HepG2 (cell line): Measurements from ENCODE around the gene SERPINA3. TPM values are rescaled to one million over a fixed set of nuclear protein-coding genes. Genes with fewer than 3 reads are reported as not detected.

ENCODE experiments used
- ARID2 ChIP-seq: sonication (generic); formaldehyde crosslinking; IDR thresholded peaks from 2 replicates; pipeline ENCODE4 v1.8.1; 2022; ENCODE audit warnings: mild to moderate bottlenecking, missing genetic modification reagents, borderline replicate concordance
- JUN ChIP-seq: sonication (generic); formaldehyde crosslinking; IDR thresholded peaks from 2 replicates; pipeline ENCODE4 v1.4.0; 2020; ENCODE audit warnings: mild to moderate bottlenecking, missing genetic modification reagents
- MTA3 ChIP-seq: sonication (generic); formaldehyde crosslinking; IDR thresholded peaks from 2 replicates; pipeline ENCODE4 v1.4.0; 2020; ENCODE audit warnings: missing genetic modification reagents
- NFE2L1 ChIP-seq: sonication (generic); formaldehyde crosslinking; IDR thresholded peaks from 2 replicates; pipeline ENCODE4 v1.4.0; 2020; ENCODE audit warnings: missing genetic modification reagents, mild to moderate bottlenecking, borderline replicate concordance
- NFKB2 ChIP-seq: sonication (generic); formaldehyde crosslinking; IDR thresholded peaks from 2 replicates; pipeline ENCODE4 v1.4.0; 2020; ENCODE audit warnings: missing genetic modification reagents, borderline replicate concordance
- NKX3-1 ChIP-seq: sonication (generic); formaldehyde crosslinking; IDR thresholded peaks from 2 replicates; pipeline ENCODE4 v1.5.0; 2020; ENCODE audit warnings: missing genetic modification reagents
- RBM22 ChIP-seq: fragments of 200-400 bp; formaldehyde crosslinking; optimal IDR thresholded peaks from 2 replicates; pipeline ENCODE3; 2017; ENCODE audit warnings: mild to moderate bottlenecking, low read length, moderate library complexity
- TCF7L2 ChIP-seq: IDR thresholded peaks from 2 replicates; pipeline ENCODE4 v1.6.1; 2011; ENCODE audit warnings: mild to moderate bottlenecking, low read depth, low read length, moderate library complexity
- ZBTB21 ChIP-seq: sonication (generic); formaldehyde crosslinking; IDR thresholded peaks from 2 replicates; pipeline ENCODE4 v1.4.0; 2020; ENCODE audit warnings: missing genetic modification reagents
- polyA plus RNA-seq, 8 experiments: library from polyadenylated mRNA; depleted of rRNA in 3 of 8; stranded (reverse) in 7 of 8; unstranded in 1 of 8; fragments of >200 nt; fragmentation: Illumina TruSeq in 4 of 8; extraction: Trizol in 4 of 8; gene quantifications; 2 replicates each; pipeline versions ENCODE4 v1.2.1 to v1.2.3, GENCODE V29; 2011 to 2016; ENCODE audit warnings: low read depth in 4 of 8, missing spikeins in 1 of 8, mixed read lengths in 1 of 8; ENCODE audit not compliant: insufficient read depth in 1 of 8
- total RNA-seq, 5 experiments: library from RNA; depleted of rRNA; stranded (reverse); fragments of >200 nt; fragmentation: Illumina TruSeq; extraction: Trizol; gene quantifications; 2 replicates each; pipeline ENCODE4 v1.2.3, GENCODE V29; 2016; ENCODE audit warnings: low read depth in 1 of 5
- TF ChIP-seq, protein P1 (sequence below): conservative IDR thresholded peaks from 2 replicates; pipeline ENCODE4 v1.6.1; 2018; ENCODE audit warnings: missing genetic modification reagents
- TF ChIP-seq, protein P2 (sequence below): IDR thresholded peaks from 2 replicates; pipeline ENCODE4 v1.6.1; 2016

SERPINA3 gene
- total and polyA plus RNA-seq, 2 of the 13 experiments (the other 11 are each of a cell fraction or from before 2014, with no cell fraction given): 825 to 2,200 TPM

DNA sequence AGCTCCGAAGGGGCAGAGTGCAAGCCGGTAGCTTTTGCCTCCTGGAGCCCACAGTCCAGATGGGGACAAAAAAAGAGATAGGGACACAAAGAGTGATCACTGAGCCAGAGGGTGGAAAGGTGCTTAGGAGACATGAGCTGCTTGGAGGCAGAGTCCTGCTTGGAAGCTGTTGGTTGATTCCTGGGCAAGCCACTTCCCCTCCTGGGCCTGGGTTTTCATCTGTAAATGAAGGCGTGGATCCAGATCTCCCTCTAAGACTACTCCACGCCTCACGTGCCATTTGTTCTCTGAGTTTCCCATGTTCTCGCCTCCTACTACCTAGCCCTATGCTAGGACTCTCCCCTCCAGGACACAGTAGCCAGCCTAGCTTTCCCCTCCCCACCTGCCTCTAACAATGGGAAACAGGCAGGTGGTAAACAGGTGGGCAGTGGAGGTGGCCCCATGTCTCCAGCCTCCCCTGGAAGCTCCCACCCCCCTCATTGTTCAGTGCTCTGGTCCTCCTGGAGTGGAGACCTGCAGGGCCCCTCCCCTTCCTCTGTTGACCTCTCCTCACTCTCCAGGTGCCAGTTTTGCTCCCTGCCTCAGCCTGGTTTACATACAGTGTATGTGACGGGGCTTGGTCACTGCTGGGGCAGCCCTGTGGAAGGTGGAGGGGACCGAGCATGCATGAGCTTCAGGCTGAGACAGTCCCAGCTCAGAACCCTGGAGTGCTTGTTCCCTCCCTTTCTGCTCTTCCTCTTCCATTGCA, 3.8 kb downstream of the SERPINA3 start (continued):
- TF ChIP-seq ZBTB21 (CRISPR knock-in tag) (no peak), NFKB2 (CRISPR knock-in tag) (peak; percentile 62; the same call in 1 of the 2 replicates), JUN (CRISPR knock-in tag) (no peak), TCF7L2 (no peak), MTA3 (CRISPR knock-in tag) (no peak), NFE2L1 (CRISPR knock-in tag) (no peak), ARID2 (CRISPR knock-in tag) (no peak), NKX3-1 (CRISPR knock-in tag) (no peak), RBM22 (peak; percentile 97)
- TF ChIP-seq, protein P1, sequence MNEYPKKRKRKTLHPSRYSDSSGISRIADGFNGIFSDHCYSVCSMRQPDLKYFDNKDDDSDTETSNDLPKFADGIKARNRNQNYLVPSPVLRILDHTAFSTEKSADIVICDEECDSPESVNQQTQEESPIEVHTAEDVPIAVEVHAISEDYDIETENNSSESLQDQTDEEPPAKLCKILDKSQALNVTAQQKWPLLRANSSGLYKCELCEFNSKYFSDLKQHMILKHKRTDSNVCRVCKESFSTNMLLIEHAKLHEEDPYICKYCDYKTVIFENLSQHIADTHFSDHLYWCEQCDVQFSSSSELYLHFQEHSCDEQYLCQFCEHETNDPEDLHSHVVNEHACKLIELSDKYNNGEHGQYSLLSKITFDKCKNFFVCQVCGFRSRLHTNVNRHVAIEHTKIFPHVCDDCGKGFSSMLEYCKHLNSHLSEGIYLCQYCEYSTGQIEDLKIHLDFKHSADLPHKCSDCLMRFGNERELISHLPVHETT: no peak
- TF ChIP-seq, protein P2, sequence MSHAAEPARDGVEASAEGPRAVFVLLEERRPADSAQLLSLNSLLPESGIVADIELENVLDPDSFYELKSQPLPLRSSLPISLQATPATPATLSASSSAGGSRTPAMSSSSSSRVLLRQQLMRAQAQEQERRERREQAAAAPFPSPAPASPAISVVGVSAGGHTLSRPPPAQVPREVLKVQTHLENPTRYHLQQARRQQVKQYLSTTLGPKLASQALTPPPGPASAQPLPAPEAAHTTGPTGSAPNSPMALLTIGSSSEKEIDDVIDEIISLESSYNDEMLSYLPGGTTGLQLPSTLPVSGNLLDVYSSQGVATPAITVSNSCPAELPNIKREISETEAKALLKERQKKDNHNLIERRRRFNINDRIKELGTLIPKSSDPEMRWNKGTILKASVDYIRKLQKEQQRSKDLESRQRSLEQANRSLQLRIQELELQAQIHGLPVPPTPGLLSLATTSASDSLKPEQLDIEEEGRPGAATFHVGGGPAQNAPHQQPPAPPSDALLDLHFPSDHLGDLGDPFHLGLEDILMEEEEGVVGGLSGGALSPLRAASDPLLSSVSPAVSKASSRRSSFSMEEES (CRISPR knock-in tag): no peak
